Measurements from ENCODE around the gene NEDD4. TPM values are rescaled to one million over a fixed set of nuclear protein-coding genes. Genes with fewer than 3 reads are reported as not detected.
"Not testable (repeated sequence)": the region's sequence is repeated elsewhere in the genome, so short reads cannot be mapped to it uniquely, and the experiment has no call there.

The NEDD4 gene
- polyA plus RNA-seq, 1 donor from 2014 or later, result 0.44 TPM

DNA sequence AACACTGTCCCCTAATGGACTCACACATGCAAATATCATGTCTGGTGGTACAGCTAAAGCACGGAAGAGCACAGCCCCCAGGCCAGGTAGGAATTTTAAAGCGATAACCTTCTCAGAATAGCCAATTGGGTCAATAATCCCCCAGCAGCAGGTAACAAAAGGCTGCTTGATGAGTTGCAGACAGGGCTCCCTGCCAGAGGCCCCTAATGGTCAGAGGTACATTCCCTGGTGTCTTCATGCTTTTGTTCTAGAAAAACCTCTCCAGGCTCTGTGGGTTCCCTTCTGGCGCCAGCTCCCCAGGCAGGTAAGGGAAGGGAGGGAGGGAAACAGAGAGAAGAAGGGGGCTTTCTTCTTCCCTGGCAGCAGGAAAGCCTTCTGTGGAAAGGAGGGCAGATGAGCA, 207.1 kb downstream of the NEDD4 start:
- H3K9me3 Mint-ChIP-seq, result no peaks in the 10 kb centered on the region
- H3K27me3 Mint-ChIP-seq, result peaks cover 7% of the 10 kb centered on the region
- no peaks in the 10 kb centered on the region for H3K4me1 Mint-ChIP-seq
- no peak overlapping the region for H3K27ac Mint-ChIP-seq
- peak overlapping the region in 1 of 4 donors; percentile 6 for H3K4me3 Mint-ChIP-seq
- H3K36me3 Mint-ChIP-seq, result no peaks in the 10 kb centered on the region

DNA sequence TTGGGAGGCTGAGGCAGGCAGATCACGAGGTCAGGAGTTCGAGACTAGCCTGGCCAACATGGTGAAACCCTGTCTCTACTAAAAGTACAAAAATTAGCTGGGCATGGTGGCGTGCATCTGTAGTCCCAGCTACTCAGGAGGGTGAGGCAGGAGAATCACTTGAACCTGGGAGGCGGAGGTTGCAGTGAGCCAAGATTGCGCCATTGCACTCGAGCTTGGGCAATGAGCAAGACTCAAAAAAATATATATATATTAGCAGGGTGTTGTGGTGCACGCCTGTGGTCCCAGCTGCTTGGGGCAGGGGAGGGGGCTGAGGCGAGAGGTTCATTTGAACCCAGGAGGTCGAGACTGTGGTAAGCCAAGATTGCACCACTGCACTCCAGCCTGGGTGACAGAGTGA, 207.8 kb downstream of the NEDD4 start:
- H3K27ac Mint-ChIP-seq, H3K36me3 Mint-ChIP-seq, H3K4me1 Mint-ChIP-seq, H3K4me3 Mint-ChIP-seq, H3K9me3 Mint-ChIP-seq, H3K27me3 Mint-ChIP-seq: not testable (repeated sequence)

DNA sequence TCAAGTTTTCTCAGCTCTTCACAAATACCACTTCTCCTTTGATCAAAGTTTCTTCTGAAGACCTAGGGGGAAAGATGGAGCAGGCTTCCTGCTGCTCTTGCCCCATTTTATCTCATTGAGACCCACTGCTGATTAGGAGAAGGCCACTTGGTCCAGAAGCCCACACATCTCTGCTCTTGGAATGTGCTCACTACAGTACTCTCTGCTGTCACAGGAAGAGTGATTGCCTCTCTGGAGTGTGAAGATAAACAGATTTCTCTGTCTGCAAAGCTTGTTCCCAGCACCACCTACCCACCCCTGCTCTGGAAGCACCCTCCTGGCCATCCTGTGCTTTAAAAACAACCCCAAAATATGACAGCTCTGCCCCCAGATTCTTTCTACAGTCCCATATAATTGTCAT, 209.1 kb downstream of the NEDD4 start:
- Mint-ChIP-seq H3K9me3 (no peaks in the 10 kb centered on the region), H3K4me1 (no peaks in the 10 kb centered on the region), H3K36me3 (no peaks in the 10 kb centered on the region), H3K27ac (no peak overlapping the region), H3K27me3 (peaks cover 7% of the 10 kb centered on the region), H3K4me3 (no peak overlapping the region)

DNA sequence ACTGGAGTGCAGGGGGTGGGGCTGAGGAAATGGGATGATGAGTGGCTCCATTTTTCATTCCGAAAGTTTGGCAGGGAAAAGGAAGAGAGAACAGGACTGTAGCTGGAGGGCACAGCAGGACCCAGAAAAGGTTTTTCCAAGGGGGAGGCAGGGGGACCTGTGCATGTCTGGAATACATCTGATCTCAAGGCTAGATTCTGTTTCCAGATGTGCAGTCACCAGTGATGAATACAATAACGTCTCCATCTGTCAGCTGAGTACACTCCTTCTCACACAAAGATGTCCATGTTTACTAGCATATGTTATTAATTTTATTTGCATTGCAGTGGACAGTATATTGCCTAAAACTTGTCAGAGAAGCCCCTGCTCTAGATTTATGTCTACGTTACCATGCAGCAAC, 210.5 kb downstream of the NEDD4 start:
- H3K27me3 Mint-ChIP-seq, result peaks cover 7% of the 10 kb centered on the region
- no peak overlapping the region for H3K27ac Mint-ChIP-seq
- no peaks in the 10 kb centered on the region for H3K36me3 Mint-ChIP-seq
- no peaks in the 10 kb centered on the region for H3K9me3 Mint-ChIP-seq
- no peak overlapping the region for H3K4me3 Mint-ChIP-seq
- no peaks in the 10 kb centered on the region for H3K4me1 Mint-ChIP-seq

DNA sequence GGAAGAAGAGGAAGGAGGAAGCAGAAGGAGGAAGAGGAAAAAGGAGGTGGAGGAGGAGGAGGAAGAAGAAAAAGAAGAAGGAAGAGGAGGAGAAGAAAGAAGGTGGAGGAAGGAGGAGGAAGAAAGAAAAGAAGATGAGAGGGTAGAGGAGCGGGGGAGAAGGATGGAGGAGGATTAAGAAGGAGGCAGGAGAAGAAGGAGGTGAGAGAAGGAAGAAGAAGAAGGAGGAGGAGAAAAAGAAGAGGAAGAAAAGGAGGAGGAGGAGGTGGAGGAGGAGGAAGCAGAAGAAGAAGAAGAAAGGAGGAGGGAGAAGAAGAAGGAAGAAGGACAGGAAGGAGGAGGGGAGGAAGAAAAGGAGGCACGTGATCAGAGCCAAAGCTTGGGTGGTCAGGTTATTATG, 213.1 kb downstream of the NEDD4 start:
- H3K9me3 Mint-ChIP-seq, result no peaks in the 10 kb centered on the region
- H3K4me1 Mint-ChIP-seq, result no peaks in the 10 kb centered on the region
- no peak overlapping the region for H3K27ac Mint-ChIP-seq
- peaks cover 5% of the 10 kb centered on the region for H3K27me3 Mint-ChIP-seq
- peak overlapping the region in 1 of 4 donors; percentile 30 for H3K4me3 Mint-ChIP-seq
- no peaks in the 10 kb centered on the region for H3K36me3 Mint-ChIP-seq

DNA sequence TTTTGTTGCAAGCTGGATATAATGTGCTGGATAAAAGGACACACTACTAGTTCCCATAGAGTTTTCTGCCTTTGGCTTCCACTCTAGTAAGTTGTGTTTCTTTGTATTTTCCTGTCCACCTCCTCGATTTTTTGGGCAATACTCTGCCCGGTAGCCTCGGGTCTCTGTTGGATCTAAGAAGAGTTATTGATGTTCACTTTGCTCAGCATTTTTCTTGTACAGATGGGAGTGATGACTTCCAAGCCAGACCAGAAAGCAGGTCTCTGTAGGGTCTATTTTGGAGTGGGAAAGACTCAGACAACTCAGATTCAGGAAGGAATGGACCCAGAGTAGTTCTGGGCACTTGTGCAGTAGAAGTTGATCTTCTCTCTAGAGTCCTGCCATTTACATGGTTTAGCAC, 214.5 kb downstream of the NEDD4 start:
- H3K4me1 Mint-ChIP-seq, result no peaks in the 10 kb centered on the region
- peaks cover 2% of the 10 kb centered on the region for H3K27me3 Mint-ChIP-seq
- H3K36me3 Mint-ChIP-seq, result no peaks in the 10 kb centered on the region
- no peak overlapping the region for H3K27ac Mint-ChIP-seq
- no peak overlapping the region for H3K4me3 Mint-ChIP-seq
- no peaks in the 10 kb centered on the region for H3K9me3 Mint-ChIP-seq

Measured in IgD-negative memory B cell (primary cell).